Measurements from ENCODE around the gene PC. TPM values are rescaled to one million over a fixed set of nuclear protein-coding genes. Genes with fewer than 3 reads are reported as not detected.
A peak's percentile ranks its signal among the peaks of the same experiment; 100 is the strongest.
"Not testable (repeated sequence)": the region's sequence is repeated elsewhere in the genome, so short reads cannot be mapped to it uniquely, and the experiment has no call there.

PC gene
- total RNA-seq, 1 experiment from 2014 or later = 8.6 TPM

DNA sequence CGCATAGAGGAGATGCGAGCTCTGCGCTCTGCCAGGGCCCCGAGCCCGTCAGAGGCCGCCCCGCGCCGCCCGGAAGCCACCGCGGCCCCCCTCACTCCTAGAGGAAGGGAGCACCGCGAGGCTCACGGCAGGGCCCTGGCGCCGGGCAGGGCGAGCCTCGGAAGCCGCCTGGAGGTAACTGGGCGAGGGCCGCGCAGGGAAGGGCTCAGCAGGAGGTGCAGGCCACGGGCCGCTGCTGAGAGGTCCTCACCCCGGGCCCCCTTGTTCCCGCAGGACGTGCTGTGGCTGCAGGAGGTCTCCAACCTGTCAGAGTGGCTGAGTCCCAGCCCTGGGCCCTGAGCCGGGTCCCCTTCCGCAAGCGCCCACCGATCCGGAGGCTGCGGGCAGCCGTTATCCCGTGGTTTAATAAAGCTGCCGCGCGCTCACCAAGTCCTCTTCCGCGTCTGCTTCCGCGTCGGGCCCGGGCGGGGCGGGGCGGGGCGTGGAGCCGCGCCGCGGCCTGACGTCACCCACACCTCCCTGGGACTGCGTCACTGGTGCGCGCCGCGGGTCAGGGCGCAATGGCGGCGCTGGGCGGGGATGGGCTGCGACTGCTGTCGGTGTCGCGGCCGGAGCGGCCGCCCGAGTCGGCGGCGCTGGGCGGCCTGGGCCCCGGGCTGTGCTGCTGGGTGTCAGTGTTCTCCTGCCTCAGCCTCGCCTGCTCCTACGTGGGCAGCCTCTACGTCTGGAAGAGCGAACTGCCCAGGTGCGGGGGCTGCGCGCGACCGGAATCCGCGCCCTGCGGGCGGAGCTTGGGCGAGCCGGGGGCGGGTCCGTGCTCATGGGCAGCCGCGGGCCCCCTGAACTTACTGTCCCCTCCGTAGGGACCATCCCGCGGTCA is 115.0 kb downstream of the PC start, which contains the start of gene RCE1:
Gene RCE1 (plus strand): TSS at position 546 of the 880 bp plus-strand sequence. CDS start 15 bp downstream, at position 561.
- DNase-seq (ENCODE audit: low spot score) = peak; percentile 70

DNA sequence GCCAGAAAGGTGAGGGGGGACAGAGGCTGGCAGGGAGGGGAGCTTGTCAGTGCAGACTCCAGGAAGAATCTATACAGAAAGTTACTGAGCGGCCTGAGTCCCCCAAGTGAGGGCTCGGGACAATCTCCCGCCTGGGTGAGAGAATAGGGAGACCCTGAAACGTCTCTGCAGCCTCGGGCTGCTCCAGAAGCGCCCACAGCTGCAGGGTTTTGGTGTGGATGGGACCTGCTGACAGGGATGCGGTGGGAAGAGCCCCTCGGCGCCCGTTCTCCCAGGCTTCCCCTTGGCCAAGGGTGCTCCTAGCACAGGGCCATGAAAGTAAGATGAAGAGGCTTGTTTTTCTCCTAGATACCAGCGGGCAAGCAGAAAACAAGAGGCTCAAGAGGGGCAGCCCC is 115.7 kb downstream of the PC start:
- DNase-seq (ENCODE audit: low spot score) = no peak

DNA sequence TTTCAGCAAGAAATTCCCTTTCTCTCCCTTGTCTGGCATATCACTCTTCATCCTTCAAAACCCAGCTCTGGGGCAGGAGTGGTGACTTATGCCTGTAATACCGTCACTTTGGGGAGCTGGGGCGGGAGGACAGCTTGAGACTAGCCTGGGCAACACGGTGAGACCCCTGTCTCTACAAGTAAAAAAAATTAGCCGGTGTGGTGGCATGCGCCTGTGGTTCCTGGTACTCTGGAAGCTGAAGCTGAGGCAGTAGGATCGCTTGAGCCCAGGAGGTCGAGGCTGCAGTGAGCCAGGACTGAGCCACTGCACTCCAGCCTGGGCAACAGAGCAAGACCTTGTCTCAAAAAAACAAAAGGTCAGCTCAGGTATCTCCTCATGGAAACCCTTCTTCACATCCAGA is 116.3 kb downstream of the PC start:
- no peak for DNase-seq (ENCODE audit: low spot score)

DNA sequence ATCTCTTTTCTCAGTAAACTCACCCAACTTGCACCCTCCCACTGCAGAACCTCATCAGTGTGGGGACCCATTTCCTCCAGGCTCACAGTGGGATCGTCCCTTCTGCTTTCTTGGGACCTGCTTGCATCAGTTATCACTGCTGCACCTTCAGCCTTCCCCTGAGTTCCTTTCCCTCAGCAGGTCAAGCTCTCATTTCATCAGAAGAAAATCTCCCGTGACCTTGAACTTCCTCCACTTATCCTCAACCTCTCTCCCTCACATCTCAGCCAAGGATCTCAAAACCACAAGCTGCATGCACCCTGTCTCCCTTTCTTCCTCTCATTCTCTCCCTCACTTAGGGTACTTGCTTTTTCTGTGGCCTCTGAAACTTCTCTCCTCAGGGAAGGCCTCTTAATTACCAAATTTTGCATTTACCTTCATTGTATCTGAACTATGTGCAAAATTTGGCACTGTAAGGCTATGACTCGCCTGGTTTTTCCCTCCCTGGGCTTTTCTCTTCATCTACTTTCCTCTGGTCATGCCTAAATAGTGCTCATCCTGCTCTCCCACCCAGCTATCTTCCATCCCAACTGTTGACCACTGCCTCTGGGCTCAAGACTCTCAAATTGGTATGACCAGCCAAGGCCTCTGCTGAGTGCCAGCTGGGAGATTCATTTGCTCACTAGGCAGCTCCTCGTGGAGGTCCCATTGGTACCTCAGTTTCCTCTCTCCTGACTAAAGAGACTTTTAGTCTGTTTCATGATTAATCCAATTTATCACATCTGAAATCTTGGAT is 117.7 kb downstream of the PC start:
- DNase-seq (ENCODE audit: low spot score) = no peak

DNA sequence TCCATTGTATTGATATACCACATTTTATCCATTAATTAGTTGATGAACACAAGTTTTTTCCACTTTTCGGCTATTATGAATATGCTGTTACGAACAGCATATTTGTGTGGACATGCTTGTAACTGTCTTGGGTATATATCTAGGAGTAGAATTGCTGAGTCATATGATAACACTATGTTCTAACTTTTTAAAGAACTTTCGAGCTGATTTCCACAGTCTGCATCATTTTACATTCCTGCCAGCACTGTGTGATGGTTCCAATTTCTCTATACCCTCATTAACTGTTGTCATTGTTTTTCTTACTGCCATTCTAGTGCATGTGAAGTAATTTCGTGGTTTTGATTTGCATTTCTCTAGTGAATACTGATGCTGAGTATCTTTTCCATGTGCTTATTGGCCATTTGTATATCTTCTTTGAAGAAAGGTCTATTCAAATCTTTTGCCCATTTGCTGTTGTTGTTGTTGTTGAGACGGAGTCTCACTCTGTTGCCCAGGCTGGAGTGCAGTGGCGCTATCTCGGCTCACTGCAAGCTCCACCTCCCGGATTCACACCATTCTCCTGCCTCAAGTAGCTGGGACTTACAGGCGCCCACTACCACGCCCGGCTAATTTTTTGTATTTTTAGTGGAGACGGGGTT is 122.3 kb downstream of the PC start:
- no peak for DNase-seq (ENCODE audit: low spot score)

DNA sequence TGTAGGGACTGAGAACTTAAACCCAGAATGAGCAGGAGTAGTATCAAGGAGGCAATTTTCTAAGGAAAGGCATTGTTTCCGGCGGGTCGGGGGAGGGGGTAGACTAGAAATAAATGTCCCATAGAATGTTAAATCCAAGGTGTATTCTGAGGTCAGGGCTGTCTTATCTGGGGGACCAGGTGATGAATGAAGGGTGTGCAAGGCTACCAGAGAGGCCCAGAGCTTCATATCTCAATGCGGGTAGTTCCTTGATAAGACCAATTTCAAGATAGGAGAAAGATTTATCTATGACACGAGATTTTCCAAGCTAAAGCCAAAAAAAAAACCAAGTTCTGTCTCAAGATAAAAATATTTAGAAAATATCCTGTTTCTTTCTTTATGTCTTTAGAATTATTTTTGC is 123.2 kb downstream of the PC start:
- no peak for DNase-seq (ENCODE audit: low spot score)

DNA sequence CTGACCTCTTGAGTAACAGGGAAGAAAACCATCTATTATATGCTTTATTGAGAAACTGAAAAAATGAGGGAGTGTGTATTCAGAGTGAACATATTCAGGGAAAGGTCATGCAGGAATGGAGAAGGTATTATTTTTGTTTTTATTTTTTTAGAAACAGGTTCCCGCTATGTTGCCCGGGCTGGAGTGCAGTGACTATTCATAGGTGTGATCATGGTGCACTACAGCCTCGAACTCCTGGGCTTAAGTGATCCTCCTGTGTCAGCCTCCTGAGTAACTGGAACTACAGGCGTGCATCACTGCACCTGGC is 123.7 kb downstream of the PC start:
- DNase-seq (ENCODE audit: low spot score) = no peak

DNA sequence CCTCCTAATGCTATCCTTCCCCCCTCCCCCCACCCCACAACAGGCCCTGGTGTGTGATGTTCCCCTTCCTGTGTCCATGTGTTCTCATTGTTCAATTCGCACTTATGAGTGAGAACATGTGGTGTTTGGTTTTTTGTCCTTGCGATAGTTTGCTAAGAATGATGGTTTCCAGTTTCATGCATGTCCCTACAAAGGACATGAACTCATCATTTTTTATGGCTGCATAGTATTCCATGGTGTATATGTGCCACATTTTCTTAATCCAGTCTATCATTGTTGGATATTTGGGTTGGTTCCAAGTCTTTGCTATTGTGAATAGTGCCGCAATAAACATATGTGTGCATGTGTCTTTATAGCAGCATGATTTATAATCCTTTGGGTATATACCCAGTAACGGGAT is 133.6 kb downstream of the PC start:
- DNase-seq (ENCODE audit: low spot score) = not testable (repeated sequence)

DNA sequence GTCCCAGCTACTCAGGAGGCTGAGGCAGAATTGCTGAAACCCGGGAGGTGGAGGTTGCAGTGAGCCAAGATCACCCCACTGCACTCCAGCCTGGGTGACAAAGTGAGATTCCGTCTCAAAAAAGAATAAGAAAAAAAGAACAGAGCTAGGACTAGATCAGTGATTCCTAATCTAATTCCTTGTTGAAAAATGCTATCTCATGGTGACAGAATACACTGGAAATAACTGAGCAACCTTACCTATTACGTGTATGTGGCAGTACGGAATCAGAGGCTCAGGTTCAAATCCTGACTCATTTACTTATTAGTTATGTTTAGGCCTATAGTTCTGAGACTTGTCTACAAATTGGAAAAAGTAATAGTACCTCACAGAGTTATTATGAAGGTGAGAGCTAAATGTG is 134.5 kb downstream of the PC start:
- no peak for DNase-seq (ENCODE audit: low spot score)

DNA sequence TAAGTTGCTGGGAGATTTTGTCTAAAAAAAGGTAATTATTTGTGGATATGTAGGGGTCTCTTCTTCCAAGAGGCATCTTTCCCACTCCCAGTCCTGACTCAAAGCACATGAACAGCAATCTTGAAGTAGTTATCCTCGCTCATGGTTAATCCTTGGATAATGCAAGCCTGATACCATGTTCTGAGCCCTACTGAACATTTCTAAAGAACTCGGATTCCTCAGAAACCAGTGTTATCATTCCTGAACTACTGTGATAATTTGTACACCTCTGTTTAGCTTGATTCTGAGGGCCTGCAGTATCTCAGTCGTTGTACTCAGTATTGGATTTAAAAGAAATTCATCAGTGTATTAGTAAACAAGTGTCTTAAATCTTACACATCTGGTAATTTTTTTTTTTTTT is 137.3 kb downstream of the PC start:
- no peak for DNase-seq (ENCODE audit: low spot score)

DNA sequence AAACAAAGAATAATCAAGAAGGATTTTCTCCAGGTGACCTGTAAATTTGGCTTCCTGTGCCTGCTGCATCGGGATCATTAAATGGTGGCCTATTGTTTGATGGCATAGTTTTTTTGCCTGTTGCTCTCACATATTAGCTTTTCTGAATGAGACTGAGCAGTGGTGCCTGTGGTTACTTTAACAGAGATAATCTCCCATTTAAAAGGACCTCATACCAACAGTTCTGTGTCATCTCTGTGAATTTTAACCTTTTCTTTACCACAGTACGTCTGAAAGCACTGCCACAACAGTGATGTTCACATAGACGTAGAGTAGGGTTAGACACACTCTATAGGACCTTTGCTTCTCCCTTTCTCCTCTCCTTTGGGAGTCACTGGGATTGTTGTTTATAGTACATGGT is 137.8 kb downstream of the PC start:
- no peak for DNase-seq (ENCODE audit: low spot score)

DNA sequence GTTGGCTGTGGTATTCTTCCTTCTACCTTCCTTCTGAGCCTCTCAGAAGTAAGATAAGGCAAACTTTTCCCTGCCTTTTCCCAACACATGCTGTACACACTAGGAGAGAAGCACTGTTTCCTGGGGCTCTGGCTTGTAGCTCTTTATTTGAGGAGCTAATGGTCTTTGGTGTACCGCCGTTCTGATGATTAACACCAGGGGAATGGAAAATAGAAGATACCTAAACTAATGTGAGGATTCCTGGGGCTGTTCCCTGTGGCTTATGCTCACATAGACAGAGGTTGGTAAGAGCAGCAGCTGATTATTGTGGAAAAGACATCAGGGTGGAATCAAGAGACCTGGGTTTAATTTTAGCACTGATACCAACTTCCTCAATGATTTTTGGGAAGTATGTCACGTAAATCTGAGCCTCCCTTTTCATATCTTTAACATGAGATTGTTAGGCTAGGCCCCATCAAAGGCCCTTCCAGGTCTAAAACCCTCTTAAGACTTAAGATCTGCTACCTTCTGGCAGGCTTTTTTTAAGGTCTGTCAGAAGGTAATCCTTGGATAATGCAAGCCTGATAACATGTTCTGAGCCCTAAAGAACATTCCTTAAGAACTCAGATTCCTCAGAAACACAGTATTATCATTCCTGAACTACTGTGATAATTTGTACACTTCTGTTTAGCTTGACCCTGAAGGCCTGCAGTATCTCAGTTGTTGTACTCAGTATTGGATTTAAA is 139.8 kb downstream of the PC start:
- no peak for DNase-seq (ENCODE audit: low spot score)

DNA sequence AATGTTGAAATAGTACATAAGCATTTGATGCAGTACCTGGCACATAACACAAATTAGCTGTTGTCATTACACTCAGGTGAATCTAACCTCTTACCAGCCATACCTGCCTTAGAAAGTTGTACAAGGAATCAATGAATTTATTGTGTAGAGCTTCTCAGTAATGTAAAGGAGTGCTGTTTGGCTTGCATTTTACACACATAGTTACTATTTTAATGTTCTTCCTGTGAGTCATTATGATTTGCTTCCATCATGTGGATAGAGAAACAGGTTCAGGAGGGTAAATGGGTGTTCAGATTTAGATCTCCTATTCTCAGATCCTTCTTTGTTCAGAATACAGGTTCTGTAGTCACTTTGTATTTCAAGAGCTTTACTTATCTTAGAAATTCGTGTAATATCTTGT is 142.5 kb downstream of the PC start:
- DNase-seq (ENCODE audit: low spot score) = peak; percentile 5

DNA sequence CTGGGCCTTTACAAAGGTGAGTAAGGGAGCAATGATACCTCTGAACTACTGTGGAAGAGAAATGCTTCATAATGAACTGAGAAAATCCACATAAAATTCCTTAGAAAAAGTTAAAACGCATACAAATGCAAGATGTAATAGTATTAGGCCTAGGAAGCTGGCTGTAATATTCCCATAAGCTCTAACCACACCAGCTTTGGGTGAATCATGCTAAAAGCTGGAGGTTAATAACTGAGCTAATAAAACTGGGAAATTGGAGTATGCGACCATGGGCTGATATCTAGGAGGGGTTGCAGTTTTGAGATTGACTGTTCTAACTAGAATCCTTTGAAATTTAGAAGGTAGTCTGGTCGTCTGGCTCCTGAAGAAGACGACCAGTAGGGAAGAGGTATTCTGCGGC is 143.5 kb downstream of the PC start:
- DNase-seq (ENCODE audit: low spot score) = no peak

DNA sequence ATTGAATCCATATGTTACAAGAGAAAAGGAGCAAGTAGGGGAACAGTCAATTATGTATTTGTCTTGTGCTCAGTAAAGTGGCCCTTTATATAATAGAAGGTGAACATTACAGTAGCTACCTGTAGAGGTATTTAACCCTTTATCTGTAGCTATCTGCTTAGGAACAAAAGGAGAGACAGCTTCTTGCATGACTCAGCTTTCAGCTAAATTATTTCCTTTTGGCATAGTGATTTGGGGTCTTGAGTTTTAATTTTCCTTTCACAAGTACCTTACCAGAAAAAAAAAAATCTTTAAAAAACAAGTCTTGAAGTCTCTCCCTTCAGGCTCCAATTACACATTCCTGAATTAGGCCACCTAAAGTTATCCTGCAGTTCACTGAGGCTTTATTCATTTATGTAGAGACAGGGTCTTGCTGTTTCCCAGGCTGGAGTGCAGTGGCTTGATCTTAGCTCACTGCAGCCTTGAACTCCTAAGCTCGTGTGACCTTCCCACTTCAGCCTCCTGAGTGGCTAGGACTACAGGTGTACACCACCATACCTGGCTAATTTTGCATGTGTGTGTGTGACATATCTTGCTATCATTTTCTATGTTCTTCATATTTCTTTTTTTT is 147.5 kb downstream of the PC start:
- DNase-seq (ENCODE audit: low spot score) = no peak

DNA sequence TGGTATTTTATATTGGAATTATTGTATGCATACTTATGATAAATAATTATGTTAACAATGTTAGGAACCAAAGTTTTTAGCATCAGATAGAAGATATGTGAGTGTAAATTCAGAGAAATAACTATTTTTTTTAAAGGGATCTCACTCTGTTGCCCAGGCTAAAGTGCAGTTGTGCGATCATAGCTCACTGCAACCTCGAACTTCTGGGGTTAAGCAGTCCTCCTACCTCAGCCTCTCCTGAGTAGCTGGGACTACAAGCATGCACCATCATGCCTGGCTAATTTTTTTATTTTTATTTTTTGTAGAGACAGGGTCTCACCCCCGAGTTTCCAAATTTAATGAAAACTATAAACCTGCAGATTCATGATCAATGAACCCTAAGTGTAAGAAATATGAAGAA is 148.6 kb downstream of the PC start:
- no peak for DNase-seq (ENCODE audit: low spot score)

DNA sequence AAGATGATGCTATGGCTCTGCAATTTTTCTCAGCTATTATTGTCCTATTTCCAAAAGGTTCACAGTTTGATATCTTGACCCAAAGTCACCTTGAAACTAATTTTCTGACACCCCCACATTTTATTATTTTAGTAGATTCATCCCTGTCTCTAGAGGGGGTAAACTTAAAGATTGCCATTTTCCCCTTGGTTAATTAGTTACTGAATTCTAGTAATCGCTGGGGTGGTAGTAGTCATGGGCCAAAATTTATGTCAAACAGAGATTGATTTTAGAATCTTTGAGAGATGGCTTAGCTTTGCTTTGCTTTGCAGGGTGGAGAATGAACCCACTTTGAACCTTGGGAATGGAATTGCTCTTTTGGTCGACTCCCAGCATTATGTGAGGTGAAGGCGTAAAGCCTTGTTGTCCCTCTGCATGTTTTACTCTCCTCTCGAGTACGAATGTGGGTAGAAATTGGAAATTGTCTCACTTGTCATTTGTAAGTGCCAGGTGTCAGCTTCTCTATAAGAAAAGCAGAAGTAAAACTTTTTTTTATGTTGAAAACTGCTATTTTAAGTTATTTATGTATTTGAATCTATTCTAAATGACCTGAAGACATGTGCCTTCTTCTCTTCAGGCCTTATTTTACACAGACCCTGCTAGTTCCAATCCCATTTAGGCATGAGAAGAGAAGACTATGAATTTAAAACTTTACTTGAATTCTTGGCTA is 157.3 kb downstream of the PC start:
- no peak for DNase-seq (ENCODE audit: low spot score)

DNA sequence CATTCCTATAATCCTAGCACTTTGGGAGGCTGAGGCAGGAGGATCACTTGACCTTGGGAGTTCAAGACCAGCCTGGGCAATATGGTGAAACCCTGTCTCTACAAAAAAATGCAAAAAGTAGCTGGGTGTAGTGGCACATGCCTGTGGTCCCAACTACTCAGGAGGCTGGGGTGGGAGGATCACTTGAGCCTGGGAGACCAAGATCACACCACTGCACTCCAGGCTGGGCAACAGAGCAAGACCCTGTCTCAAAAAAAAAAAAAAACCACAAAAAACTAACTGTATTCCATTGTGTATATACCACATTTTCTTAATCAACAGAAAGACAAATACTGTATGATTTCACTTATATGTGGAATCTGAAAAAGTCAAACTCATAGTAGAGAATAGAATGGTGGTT is 158.4 kb downstream of the PC start:
- DNase-seq (ENCODE audit: low spot score) = not testable (repeated sequence)

Data from A172 (cell line).